Frontal cortex (tissue), 4 donors: ENCODE results near the gene SND1. TPM values are rescaled to one million over a fixed set of nuclear protein-coding genes. Genes with fewer than 3 reads are reported as not detected.
"Not testable (repeated sequence)": the region's sequence is repeated elsewhere in the genome, so short reads cannot be mapped to it uniquely, and the experiment has no call there.

Source experiments
- DNase-seq, 2 donors: peaks; one replicate each; pipeline ENCODE4 v3.0.0; 2012; ENCODE audit warnings: low spot score in 2 of 2
- FAIRE-seq: peaks from 2 replicates; lab custom pipeline; 2012; peaks lifted over from hg19 to GRCh38; lab: Jason Lieb, UNC
- total RNA-seq: library from RNA; depleted of rRNA; stranded (reverse); fragments of >200 nt; gene quantifications from one replicate; pipeline ENCODE4 v1.2.3, GENCODE V29; 2014
- donor health status: control.
- donor health status: control.
- donor health status: control.

SND1 gene
- total RNA-seq, 1 donor from 2014 or later = 56.3 TPM

DNA sequence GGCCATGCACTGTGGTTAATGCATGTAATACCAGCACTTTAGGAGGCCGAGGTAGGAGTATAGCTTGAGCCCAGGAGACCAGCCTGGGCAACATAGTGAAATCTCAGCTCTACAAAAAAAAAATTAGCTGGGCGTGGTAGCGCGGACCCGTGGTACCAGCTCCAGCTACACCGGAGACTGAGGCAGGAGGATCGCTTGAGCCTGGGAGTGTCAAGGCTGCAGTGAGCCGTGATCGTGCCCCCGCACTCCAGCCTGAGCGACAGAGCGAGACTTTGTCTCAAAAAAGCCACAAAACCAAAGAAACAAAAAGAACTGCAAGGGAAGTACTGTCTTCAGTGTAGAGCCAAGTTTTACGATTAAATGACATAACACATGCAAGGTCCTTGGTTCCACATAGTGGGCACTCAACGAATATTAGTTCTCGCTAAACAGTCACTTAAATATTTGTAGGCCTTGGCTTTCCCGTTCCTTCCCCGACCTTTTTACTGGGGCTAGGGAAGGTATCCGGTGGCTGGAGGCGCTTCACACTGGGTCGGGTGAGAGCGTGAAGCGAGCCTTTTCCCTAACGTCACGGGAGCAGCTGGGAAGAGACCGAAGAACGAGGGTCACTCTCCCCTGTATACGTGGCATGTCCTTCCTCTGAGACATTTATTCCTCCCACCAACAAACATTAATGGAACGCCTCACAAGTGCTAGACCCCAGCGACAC is 993 bp upstream of the SND1 start:
- DNase-seq = peak in 1 of 2 donors; percentile 21
- FAIRE-seq = no peak

GRCh38 chr7:127652333-127653248 is 597 bp downstream of the SND1 start:
- FAIRE-seq (no peak), DNase-seq (no peak)

- FAIRE-seq = no peak
- no peak for DNase-seq
Observed at GRCh38 chr7:127653396-127653795, 1.4 kb downstream of the SND1 start.

- DNase-seq (no peak), FAIRE-seq (no peak)
Observed at GRCh38 chr7:127654404-127655394, 2.7 kb downstream of the SND1 start.

DNA sequence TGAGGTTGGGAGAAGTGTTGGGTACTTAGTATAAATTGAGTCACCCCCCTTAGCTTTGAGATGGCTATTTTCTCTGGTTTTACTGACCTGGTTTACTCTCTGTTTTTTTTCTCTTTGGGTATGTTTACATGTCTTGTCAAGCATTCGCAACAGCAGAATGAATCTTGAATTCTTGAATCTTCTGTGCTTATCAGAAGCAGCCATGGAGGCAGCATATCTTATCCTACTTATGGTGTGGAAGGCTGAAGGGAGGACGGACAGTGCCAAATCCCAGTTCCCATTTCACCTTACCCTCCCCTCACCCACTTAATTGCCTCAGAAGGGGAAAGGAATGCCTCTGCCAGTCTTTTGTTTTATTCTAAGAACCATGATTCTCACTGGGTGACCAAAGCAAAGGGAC is 3.7 kb downstream of the SND1 start:
- no peak for DNase-seq
- no peak for FAIRE-seq

GRCh38 chr7:127657500-127657899 is 5.5 kb downstream of the SND1 start:
- FAIRE-seq = no peak

DNA sequence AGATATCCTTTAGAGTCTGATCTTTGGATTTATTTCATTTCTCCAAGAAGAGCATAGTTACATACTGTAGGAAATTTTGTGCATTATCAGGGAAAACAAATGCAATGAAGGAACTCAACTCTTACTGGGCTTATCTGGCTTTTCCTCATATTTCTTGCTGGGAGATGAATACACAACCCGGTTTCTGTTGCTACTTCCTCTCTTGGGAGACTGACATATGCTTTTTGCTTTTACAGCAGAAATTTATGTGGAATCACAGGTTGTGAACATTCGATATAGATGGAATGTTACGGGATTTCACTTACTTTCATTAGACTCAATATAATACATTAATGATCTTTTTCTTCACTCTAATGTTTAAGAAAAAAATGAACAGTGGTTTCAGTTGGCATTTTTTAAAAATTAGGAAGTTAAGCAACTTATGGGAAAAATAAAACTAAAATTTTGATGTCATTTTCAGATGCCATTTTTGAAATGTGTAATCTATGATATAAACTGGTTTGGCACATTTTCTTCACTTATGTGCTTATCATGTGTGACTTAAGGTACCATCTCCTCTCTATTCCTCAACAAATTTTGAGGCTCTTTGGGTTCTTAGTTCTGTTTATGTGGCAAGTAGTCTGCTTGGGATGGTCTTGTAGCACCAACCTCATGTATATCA is 7.1 kb downstream of the SND1 start:
- no peak for DNase-seq

More at GRCh38 chr7:127657500-127657899, 5.5 kb downstream of the SND1 start:
- DNase-seq = no peak

DNA sequence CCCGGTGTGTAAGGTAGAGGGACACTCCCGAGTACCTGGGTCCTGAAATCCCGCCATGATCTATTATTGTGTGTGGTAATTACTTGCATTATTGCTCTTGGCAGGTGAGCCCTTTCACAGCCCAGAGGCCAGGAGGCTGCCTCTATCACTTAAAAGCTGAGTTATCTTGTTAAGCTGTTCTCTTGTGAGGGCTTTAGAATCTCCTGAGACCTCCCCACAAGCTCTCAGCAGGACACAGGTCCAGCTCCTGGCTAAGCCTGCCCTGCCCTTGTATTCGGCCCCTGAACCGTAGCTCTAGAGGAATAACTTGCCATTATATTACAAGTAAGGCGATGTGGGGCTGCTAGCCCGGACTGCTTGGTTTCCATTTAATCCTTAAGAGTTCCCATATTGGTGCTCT is 13.9 kb downstream of the SND1 start:
- FAIRE-seq (no peak), DNase-seq (no peak)

More for the DNA sequence above, 7.1 kb downstream of the SND1 start:
- no peak for FAIRE-seq

- FAIRE-seq (no peak), DNase-seq (no peak)
Observed at GRCh38 chr7:127666602-127667001, 14.6 kb downstream of the SND1 start.

- FAIRE-seq = no peak
- DNase-seq = no peak
Observed at GRCh38 chr7:127667017-127667670, 15.2 kb downstream of the SND1 start.

DNA sequence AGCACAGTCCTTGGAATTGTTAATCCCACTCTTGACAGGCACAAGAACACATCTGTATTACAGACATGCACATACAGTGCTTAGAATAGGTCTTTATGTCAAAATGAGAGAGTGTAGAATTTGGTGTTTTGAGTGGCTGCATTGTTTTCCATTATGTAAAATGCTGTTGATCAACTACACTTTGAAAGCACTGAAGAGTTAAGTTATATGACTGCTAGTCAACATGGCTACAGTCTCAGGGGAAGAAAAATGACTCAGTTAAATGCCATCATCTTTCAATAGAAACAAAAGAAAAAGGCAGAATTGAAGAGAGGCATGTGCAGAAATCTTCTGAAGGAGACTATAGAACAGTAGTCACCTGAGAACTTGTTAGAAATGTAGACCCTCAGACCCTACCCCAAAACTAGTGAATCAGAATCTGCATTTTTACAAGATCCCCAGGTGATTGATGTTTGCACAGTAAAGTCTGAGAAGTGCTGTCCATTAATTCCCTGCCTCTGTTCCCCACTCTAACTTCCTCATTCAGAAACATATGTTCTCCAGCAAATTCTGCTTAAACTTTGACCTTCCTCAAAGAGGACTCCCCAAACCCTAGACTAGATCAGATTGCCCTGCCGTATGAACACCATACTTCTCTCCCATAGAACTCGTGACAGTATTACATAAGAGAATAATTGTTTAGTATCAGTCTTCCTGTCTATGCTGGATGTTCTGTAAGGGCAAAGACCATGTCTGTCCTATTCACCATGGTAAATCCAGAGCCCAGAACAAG is 16.0 kb downstream of the SND1 start:
- no peak for DNase-seq
- no peak for FAIRE-seq

GRCh38 chr7:127671341-127671740 is 19.3 kb downstream of the SND1 start:
- DNase-seq = no peak
- FAIRE-seq = no peak

GRCh38 chr7:127673902-127674301 is 21.9 kb downstream of the SND1 start:
- no peak for DNase-seq

DNA sequence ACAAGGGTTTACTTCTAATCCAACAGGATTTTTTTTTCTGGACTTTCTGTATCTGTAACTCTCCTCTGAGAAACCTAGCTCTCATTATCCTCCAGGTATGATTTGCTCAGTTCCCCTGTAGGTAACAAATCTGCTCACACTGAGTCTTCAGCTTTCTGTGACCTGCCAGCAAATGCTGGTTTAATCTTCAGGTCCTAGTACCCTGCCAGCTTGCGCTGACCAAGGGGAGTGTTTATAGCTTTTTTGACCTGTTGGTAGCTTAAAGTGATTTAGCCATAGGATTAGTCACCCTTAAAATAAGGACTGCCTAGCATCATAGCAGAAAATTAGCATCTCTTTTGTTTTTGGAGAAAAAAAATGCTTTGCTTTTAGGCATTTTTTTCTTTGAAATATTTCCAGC is 22.4 kb downstream of the SND1 start:
- no peak for FAIRE-seq
- DNase-seq = no peak

More at GRCh38 chr7:127673902-127674301, 21.9 kb downstream of the SND1 start:
- FAIRE-seq = no peak

DNA sequence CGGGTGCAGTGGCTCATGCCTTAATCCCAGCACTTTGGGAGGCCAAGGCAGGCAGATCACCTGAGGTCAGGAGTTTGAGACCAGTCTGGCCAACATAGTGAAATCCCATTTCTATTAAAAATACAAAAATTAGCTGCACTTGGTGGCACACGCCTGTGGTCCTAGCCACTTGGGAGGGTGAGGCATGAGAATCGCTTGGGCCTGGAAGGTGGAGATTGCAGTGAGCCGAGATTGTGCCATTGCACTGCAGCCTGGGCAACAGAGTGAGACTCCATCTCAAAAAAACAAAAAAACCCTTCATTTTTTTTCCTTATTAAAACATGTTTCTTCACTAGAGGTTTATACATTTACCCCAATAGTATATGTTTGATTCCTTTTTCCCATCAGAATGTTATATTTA is 22.9 kb downstream of the SND1 start:
- DNase-seq, FAIRE-seq: not testable (repeated sequence)

GRCh38 chr7:127675721-127676120 is 23.7 kb downstream of the SND1 start:
- no peak for FAIRE-seq
- no peak for DNase-seq

DNA sequence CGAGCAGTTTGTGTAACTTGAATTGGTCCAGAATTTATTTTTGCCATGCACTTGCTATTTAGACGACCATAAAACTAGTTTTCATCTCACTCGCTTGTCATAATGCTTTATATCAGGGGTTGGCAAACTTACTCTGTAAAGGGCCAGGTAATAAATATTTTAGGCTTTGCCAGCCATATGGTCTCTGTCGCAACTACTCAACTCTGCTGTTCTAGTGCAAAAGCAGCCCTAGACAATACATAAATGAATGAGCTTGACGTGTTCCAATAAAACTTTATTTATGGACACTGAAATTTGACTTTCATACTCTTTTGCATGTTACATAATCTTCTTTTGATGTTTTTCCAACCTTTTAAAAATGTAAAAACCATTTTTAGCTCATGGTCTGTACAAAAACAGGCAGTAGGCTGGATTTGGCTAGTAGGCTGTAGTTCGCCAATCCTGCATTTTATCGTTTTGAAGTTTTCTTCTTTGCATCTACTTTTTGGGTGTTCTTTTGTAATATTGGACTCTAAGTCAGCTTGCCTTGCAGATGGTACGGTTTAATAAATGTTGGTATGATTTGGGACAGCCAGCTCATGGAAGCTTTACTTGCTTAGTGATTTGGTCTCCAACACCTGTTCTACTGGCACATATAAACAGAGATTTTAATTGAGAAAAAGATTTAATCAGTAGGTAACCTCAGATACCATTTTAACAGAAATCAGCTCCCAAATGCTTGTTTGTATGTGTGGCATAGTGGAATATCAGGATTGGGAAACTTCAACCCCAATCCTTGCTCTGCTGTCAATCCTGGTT is 25.6 kb downstream of the SND1 start:
- DNase-seq = no peak
- FAIRE-seq = no peak
